Suprapubic skin (tissue), 4 donors: ENCODE results near the gene P2RX6.

Experiments used
- CTCF ChIP-seq, 2 donors: fragments of 200-600 bp in 1 of 2; fragments of 450-650 bp in 1 of 2; sonication (generic) in 1 of 2; IDR thresholded peaks; one replicate each; pipeline ENCODE4 v1.5.1; 2016 to 2019; ENCODE audit warnings: antibody characterized with exemption in 2 of 2, mild to moderate bottlenecking in 1 of 2, moderate library complexity in 1 of 2
- EP300 ChIP-seq: sonication (generic); formaldehyde crosslinking; IDR thresholded peaks from one replicate; pipeline ENCODE4 v1.6.1; 2017; ENCODE audit warnings: antibody characterized with exemption
- POLR2A ChIP-seq, 2 donors: fragments of 450-650 bp; IDR thresholded peaks; one replicate each; pipeline ENCODE4 v1.6.1; 2017; ENCODE audit warnings: antibody characterized with exemption in 2 of 2, mild to moderate bottlenecking in 2 of 2, moderate library complexity in 2 of 2
- POLR2AphosphoS5 ChIP-seq, 3 donors: sonication (generic); formaldehyde crosslinking; IDR thresholded peaks; one replicate each; pipeline ENCODE4 v1.6.1; 2017; ENCODE audit warnings: antibody characterized with exemption in 3 of 3

GRCh38 chr22:21070690-21071615 is 56.0 kb downstream of the P2RX6 start:
- TF ChIP-seq CTCF (IDR thresholded peaks at IDR 0.05) = no peak
- no peak for TF ChIP-seq POLR2AphosphoS5 (IDR thresholded peaks at IDR 0.05)
- no peak for TF ChIP-seq POLR2A (IDR thresholded peaks at IDR 0.05)
- TF ChIP-seq EP300 = no peak
